Uterus (tissue), 2 donors: ENCODE results near the gene ITSN1.
"Not testable (repeated sequence)": the region's sequence is repeated elsewhere in the genome, so short reads cannot be mapped to it uniquely, and the experiment has no call there.

Experiments
- POLR2A ChIP-seq, 2 donors: fragments of 450-650 bp; IDR thresholded peaks; one replicate each; pipeline ENCODE4 v1.6.1; 2016; ENCODE audit warnings: antibody characterized with exemption in 2 of 2, mild to moderate bottlenecking in 1 of 2, moderate library complexity in 1 of 2
- TF ChIP-seq, protein P1 (sequence below), 4 experiments: fragments of 200-600 bp in 2 of 4; fragments of 450-650 bp in 2 of 4; sonication (generic) in 2 of 4; IDR thresholded peaks; one replicate each; pipeline ENCODE4 v1.5.1; 2016 to 2019; ENCODE audit warnings: antibody characterized with exemption in 4 of 4, mild to moderate bottlenecking in 2 of 4, moderate library complexity in 1 of 4

DNA sequence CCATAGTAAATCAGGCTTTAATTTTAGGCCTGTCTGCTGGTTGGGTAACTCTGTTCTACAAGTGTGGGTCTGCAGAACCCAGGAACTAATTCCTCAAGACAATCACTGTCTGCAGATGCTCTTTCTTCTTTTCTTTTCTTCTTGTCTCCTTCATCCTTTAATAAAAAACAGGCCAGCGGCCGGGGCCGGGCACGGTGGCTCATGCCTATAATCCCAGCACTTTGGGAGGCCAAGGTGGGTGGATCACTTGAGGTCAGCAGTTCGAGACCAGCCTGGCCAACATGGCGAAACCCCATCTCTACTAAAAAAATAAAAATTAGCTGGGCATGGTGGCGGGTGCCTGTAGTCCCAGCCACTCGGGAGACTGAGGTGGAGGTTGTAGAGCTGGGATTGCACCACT is 220.9 kb downstream of the ITSN1 start:
- TF ChIP-seq, protein P1, sequence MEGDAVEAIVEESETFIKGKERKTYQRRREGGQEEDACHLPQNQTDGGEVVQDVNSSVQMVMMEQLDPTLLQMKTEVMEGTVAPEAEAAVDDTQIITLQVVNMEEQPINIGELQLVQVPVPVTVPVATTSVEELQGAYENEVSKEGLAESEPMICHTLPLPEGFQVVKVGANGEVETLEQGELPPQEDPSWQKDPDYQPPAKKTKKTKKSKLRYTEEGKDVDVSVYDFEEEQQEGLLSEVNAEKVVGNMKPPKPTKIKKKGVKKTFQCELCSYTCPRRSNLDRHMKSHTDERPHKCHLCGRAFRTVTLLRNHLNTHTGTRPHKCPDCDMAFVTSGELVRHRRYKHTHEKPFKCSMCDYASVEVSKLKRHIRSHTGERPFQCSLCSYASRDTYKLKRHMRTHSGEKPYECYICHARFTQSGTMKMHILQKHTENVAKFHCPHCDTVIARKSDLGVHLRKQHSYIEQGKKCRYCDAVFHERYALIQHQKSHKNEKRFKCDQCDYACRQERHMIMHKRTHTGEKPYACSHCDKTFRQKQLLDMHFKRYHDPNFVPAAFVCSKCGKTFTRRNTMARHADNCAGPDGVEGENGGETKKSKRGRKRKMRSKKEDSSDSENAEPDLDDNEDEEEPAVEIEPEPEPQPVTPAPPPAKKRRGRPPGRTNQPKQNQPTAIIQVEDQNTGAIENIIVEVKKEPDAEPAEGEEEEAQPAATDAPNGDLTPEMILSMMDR (IDR thresholded peaks at IDR 0.05) = not testable (repeated sequence)
- not testable (repeated sequence) for TF ChIP-seq POLR2A (IDR thresholded peaks at IDR 0.05)
